Head of caudate nucleus (tissue), 42 donors: Measurements from ENCODE around the gene SNAPC5.
A peak's percentile ranks its signal among the peaks of the same experiment; 100 is the strongest.
"Not testable (repeated sequence)": the region's sequence is repeated elsewhere in the genome, so short reads cannot be mapped to it uniquely, and the experiment has no call there.

Experiments
- DNase-seq, 42 donors: peaks; one replicate each; pipeline versions ENCODE4 v3.0.0 to v3.0.0-alpha.2; 2020 to 2021; ENCODE audit warnings: mixed read lengths in 7 of 42
- intact Hi-C: fragments of 100-400 bp; cut with DNase I; formaldehyde crosslinking; loops from one replicate; pipeline ENCODE4 v1.15.0; 2022

SNAPC5 gene

GRCh38 chr15:66465294-66465693, 32.3 kb downstream of the SNAPC5 start:
- intact Hi-C loops, DNase-seq: not testable (repeated sequence)

GRCh38 chr15:66462627-66463026, 34.9 kb downstream of the SNAPC5 start:
- no peak for DNase-seq
- intact Hi-C loops = no loop called here

GRCh38 chr15:66461917-66462316, 35.6 kb downstream of the SNAPC5 start:
- intact Hi-C loops = no loop called here
- DNase-seq = no peak

- intact Hi-C loops, DNase-seq: not testable (repeated sequence)
These were observed 36.3 kb downstream of the SNAPC5 start for GRCh38 chr15:66461294-66461693.

GRCh38 chr15:66459818-66460615, 37.5 kb downstream of the SNAPC5 start:
- intact Hi-C loops = no loop called here
- no peak for DNase-seq

DNA sequence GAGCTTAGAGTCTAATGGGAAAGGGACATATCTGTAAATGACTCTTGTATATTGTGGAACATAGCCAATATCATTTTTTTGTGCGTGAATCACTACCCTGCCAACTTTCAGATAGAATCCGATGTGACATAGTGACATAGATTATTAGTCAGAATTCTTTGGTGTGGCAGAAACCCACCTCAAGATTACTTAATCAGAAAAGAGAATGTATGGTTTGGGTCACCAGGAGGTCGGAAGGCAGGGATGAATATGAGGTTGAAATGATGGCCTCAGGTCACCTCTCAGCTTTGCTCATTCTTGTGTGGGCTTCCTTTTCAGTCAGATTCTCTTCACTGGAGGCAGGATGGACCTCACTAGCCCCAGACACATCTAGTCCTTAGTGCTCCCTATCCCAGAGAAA, 41.4 kb downstream of the SNAPC5 start:
- no peak for DNase-seq
- intact Hi-C loops = no loop called here

DNA sequence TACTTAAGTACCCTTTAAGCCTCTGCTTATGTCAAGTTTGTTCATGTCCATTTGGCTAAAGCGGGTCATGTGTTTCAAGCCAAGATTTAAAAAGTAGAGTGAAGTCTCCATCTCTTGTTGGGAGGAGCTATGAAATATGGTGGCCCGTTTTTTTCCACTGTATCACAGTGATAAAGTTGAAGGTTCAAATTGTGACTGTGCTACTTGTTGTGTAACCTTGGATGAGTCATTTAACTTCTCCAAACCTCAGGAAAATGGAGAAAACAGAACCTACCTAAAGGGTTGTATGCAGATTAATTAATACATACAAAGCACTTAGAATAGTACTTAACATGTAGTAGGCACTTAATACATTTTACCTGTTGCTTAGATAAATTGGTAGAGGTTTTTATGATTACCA, 43.4 kb downstream of the SNAPC5 start:
- DNase-seq = no peak
- intact Hi-C loops = no loop called here

GRCh38 chr15:66452971-66453580, 44.5 kb downstream of the SNAPC5 start:
- intact Hi-C loops = no loop called here
- DNase-seq = peak in 1 of 42 donors; percentile 21

DNA sequence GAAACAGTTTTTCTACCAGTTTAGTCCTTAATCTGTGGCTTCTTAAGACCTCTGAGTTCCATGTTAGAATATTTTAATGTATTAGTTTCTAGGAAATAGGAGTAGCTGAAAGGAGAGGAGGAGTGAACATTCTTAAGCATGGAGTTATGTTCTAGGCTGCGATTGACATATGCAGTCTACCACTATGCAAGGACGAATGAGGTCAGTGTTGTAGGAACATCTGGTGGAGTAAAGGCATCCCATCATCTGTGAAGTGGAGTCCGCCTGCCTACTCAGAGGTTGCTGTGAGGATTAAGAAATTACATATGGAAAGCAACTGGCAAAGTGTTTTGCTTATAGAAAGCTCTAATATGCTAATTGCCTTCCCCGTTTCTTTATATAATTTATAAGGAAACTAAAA, 45.1 kb downstream of the SNAPC5 start:
- intact Hi-C loops = no loop called here
- DNase-seq = no peak
